Left renal pelvis (tissue), 4 donors: Measurements from ENCODE around the gene DLX4. TPM values are rescaled to one million over a fixed set of nuclear protein-coding genes. Genes with fewer than 3 reads are reported as not detected.

ENCODE experiments used
- DNase-seq, 4 donors: peaks; one replicate each; pipeline ENCODE4 v3.0.0-alpha.2; 2013; ENCODE audit warnings: low read depth in 4 of 4, low spot score in 3 of 4
- polyA plus RNA-seq, 4 donors: library from polyadenylated mRNA; unstranded; fragments of 120-200 nt; gene quantifications; one replicate each; pipeline ENCODE4 v1.2.1, GENCODE V29; 2013; ENCODE audit not compliant: insufficient read length in 4 of 4

Gene DLX4
- polyA plus RNA-seq, 4 donors: 0.60 to 0.98 (median 0.66) TPM; not detected in 1

- no peak for DNase-seq
Measured at GRCh38 chr17:49967621-49968404, 1.2 kb upstream of the DLX4 start.

GRCh38 chr17:49968405-49969133, 421 bp upstream of the DLX4 start:
- DNase-seq: no peak

GRCh38 chr17:49969795-49970389, 902 bp downstream of the DLX4 start:
- DNase-seq: no peak

- no peak for DNase-seq
Measured at GRCh38 chr17:49970498-49970897, 1.5 kb downstream of the DLX4 start.

- DNase-seq: no peak
Measured at GRCh38 chr17:49971199-49971847, 2.3 kb downstream of the DLX4 start.

GRCh38 chr17:49971848-49972485, 3.0 kb downstream of the DLX4 start:
- DNase-seq: no peak

- DNase-seq: no peak
Measured at GRCh38 chr17:49972486-49973270, 3.7 kb downstream of the DLX4 start.

- no peak for DNase-seq
Measured at GRCh38 chr17:49973271-49973615, 4.3 kb downstream of the DLX4 start.

GRCh38 chr17:49975531-49975930, 6.5 kb downstream of the DLX4 start:
- DNase-seq: no peak

GRCh38 chr17:49976163-49976827, 7.3 kb downstream of the DLX4 start:
- no peak for DNase-seq

- no peak for DNase-seq
Measured at GRCh38 chr17:49976828-49977202, 7.8 kb downstream of the DLX4 start.

- DNase-seq: no peak
Measured at GRCh38 chr17:49977463-49978389, 8.7 kb downstream of the DLX4 start.

GRCh38 chr17:49978501-49978900, 9.5 kb downstream of the DLX4 start:
- no peak for DNase-seq

- DNase-seq: no peak
Measured at GRCh38 chr17:49979748-49980479, 10.9 kb downstream of the DLX4 start.

- no peak for DNase-seq
Measured at GRCh38 chr17:49980703-49981197, 11.8 kb downstream of the DLX4 start.

- no peak for DNase-seq
Measured at GRCh38 chr17:49984283-49984682, 15.3 kb downstream of the DLX4 start.

- no peak for DNase-seq
Measured at GRCh38 chr17:49984776-49985175, 15.8 kb downstream of the DLX4 start.
